H1 (cell line): Measurements from ENCODE around the gene SPTBN4. TPM values are rescaled to one million over a fixed set of nuclear protein-coding genes. Genes with fewer than 3 reads are reported as not detected.

Experiments
- ATF2 ChIP-seq: IDR thresholded peaks from 2 replicates; pipeline ENCODE4 v1.6.1; 2012; ENCODE audit warnings: low read length, inconsistent platforms
- BRCA1 ChIP-seq: IDR thresholded peaks from 2 replicates; pipeline ENCODE4 v1.6.1; 2012; ENCODE audit warnings: low read depth, low read length, improper control_type of control experiment
- HDAC2 ChIP-seq, 2 experiments: fragments of 300-600 bp in 1 of 2; sonication (generic) in 1 of 2; IDR thresholded peaks; 2 replicates each; pipeline ENCODE4 v1.6.1; 2011 to 2012; ENCODE audit warnings: low read depth in 2 of 2, low read length in 2 of 2, mild to moderate bottlenecking in 2 of 2, moderate library complexity in 2 of 2, borderline replicate concordance in 1 of 2, inconsistent platforms in 1 of 2
- KDM1A ChIP-seq: fragments of 200-600, 300-600 bp; sonication (generic); IDR thresholded peaks from 2 replicates; pipeline ENCODE4 v1.7.1; 2016; ENCODE audit warnings: mild to moderate bottlenecking, low read length, borderline replicate concordance
- MAFK ChIP-seq: IDR thresholded peaks from 2 replicates; pipeline ENCODE4 v1.6.1; 2012; ENCODE audit warnings: low read depth, mild to moderate bottlenecking, improper control_type of control experiment, low read length
- RXRA ChIP-seq: IDR thresholded peaks from 2 replicates; pipeline ENCODE4 v1.6.1; 2011; ENCODE audit warnings: low read depth, mild to moderate bottlenecking, low read length, moderate library complexity; ENCODE audit not compliant: insufficient read depth
- SIX5 ChIP-seq: IDR thresholded peaks from 2 replicates; pipeline ENCODE4 v1.6.1; 2011; ENCODE audit warnings: mild to moderate bottlenecking, low read depth, low read length
- SP2 ChIP-seq: IDR thresholded peaks from 2 replicates; pipeline ENCODE4 v1.6.1; 2012; ENCODE audit warnings: mild to moderate bottlenecking, low read length, inconsistent platforms
- TAF1 ChIP-seq: IDR thresholded peaks from 2 replicates; pipeline ENCODE4 v1.6.1; 2011; ENCODE audit warnings: mild to moderate bottlenecking, low read depth, low read length
- polyA plus RNA-seq, 7 experiments: library from polyadenylated mRNA; depleted of rRNA in 3 of 7; stranded (reverse) in 5 of 7; unstranded in 2 of 7; fragments of >200 nt in 5 of 7; fragments of 200-250 nt in 2 of 7; gene quantifications; 1 replicate in 5 of 7; 2 replicates in 1 of 7; 4 replicates in 1 of 7; pipeline versions ENCODE4 v1.2.1 to v1.2.3, GENCODE V29; 2011 to 2013; ENCODE audit warnings: missing spikeins in 2 of 7, mixed read lengths in 2 of 7
- total RNA-seq: library from RNA; stranded (reverse); fragmentation: NEBNext Ultra II Directional; extraction: Animal tissue kit (Norgen Biotek cat#: 25700); gene quantifications from 2 replicates; pipeline ENCODE4 v1.2.1, GENCODE V29; 2021

The SPTBN4 gene
- total and polyA plus RNA-seq, 2 of the 8 experiments (the other 6 are each of a cell fraction or from before 2014, with no cell fraction given) = 1.9 to 3.0 TPM

GRCh38 chr19:40450664-40451063 lies 16.1 kb upstream of the SPTBN4 start (continued):
- TF ChIP-seq ATF2 (no peak), SIX5 (no peak), SP2 (no peak), HDAC2 (IDR thresholded peaks at IDR 0.05; ENCODE audit: borderline replicate concordance in 1 of 2, low read depth in 2 of 2, low read length in 2 of 2) (no peak), MAFK (no peak), RXRA (no peak), BRCA1 (no peak), TAF1 (no peak), KDM1A (no peak)
